ENCODE results near the gene BSG.
A peak's percentile ranks its signal among the peaks of the same experiment; 100 is the strongest.
"Not testable (repeated sequence)": the region's sequence is repeated elsewhere in the genome, so short reads cannot be mapped to it uniquely, and the experiment has no call there.

Gene BSG

DNA sequence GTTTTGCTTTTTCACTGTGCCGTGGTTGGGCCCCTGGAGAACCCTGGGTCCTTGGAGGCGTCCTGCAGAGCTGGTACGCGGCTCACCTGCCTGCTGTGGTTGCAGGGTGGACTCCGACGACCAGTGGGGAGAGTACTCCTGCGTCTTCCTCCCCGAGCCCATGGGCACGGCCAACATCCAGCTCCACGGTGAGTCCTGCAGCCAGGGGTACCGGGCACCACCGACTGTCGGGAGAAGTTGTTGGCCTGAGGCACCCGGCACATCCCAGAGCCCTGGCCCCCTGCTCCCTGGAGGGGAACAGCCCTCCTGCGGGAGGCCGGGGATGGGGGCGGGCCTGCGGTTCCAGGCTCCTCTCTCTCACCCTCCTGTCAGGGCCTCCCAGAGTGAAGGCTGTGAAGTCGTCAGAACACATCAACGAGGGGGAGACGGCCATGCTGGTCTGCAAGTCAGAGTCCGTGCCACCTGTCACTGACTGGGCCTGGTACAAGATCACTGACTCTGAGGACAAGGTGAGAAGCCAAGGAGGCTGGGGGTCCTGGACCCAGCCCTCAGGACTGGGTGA, 8.0 kb downstream of the BSG start:
- no peak overlapping the region for H3K27ac ChIP-seq (ENCODE audit: low read length)
- H3K9me3 ChIP-seq (ENCODE audit: control insufficient read depth, insufficient read depth, low read length): no peaks in the 10 kb centered on the region
- DNase-seq (ENCODE audit: low read depth, low spot score): no peak
- peaks cover 3% of the 10 kb centered on the region; the same call in 1 of the 2 replicates for H3K4me1 ChIP-seq (ENCODE audit: control insufficient read depth, insufficient read depth, low read length)
- WGBS (ENCODE audit: insufficient coverage, insufficient read length): no CpG with 5 or more reads among the region's 22 CpGs
- H3K4me3 ChIP-seq (ENCODE audit: low read length): no peak overlapping the region
- H3K36me3 ChIP-seq (ENCODE audit: control insufficient read depth, insufficient read depth, low read length): peaks cover 35% of the 10 kb centered on the region
- no peaks in the 10 kb centered on the region for H3K27me3 ChIP-seq (ENCODE audit: control insufficient read depth, insufficient read depth, low read length)

DNA sequence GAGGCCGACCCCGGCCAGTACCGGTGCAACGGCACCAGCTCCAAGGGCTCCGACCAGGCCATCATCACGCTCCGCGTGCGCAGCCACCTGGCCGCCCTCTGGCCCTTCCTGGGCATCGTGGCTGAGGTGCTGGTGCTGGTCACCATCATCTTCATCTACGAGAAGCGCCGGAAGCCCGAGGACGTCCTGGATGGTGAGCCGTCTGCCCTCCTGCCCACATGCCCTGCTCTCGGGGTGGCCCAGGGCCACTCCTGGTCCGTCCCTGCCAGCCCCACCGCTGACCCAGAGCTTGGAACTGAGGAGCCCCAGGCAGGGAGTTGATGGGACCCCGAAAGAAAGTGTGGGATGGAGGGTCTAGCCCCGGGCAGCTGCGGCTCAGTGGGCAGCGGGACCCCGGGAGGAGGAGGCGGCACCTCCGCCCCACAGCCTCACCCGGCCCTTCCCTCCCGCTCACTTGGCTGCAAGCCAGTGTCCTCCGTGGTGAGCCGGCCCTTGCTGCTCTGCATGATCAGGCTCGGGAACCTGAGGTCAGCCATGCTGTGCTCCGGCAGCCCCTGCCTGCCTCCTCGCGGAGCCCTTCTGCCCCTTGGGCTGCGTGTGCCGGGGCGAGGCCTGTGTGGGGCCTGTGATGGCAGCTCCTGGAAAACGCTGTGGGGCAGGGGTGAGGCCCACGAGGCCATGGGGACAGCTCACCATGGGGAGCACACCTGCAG, 9.2 kb downstream of the BSG start:
- Histone ChIP-seq H3K9me3 (ENCODE audit: control insufficient read depth, insufficient read depth, low read length) (no peaks in the 10 kb centered on the region), H3K4me1 (ENCODE audit: control insufficient read depth, insufficient read depth, low read length) (peaks cover 3% of the 10 kb centered on the region; the same call in 1 of the 2 replicates), H3K27me3 (ENCODE audit: control insufficient read depth, insufficient read depth, low read length) (no peaks in the 10 kb centered on the region), H3K27ac (ENCODE audit: low read length) (no peak overlapping the region), H3K36me3 (ENCODE audit: control insufficient read depth, insufficient read depth, low read length) (peaks cover 35% of the 10 kb centered on the region), H3K4me3 (ENCODE audit: low read length) (no peak overlapping the region)
- DNase-seq (ENCODE audit: low read depth, low spot score): no peak
- no CpG with 5 or more reads among the region's 40 CpGs for WGBS (ENCODE audit: insufficient coverage, insufficient read length)

DNA sequence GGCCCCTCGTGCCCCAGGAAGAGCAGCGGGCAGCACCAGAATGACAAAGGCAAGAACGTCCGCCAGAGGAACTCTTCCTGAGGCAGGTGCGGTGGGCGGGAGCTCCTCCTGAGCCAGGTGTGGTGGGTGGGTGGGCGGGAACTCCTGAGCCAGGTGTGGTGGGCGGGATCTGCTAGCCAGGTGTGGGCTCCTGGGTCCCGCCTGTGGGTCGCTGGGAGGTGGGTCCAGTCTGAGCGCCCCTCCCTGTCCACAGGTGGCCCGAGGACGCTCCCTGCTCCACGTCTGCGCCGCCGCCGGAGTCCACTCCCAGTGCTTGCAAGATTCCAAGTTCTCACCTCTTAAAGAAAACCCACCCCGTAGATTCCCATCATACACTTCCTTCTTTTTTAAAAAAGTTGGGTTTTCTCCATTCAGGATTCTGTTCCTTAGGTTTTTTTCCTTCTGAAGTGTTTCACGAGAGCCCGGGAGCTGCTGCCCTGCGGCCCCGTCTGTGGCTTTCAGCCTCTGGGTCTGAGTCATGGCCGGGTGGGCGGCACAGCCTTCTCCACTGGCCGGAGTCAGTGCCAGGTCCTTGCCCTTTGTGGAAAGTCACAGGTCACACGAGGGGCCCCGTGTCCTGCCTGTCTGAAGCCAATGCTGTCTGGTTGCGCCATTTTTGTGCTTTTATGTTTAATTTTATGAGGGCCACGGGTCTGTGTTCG, 10.3 kb downstream of the BSG start:
- Histone ChIP-seq H3K4me3 (ENCODE audit: low read length) (no peak overlapping the region), H3K4me1 (ENCODE audit: control insufficient read depth, insufficient read depth, low read length) (peaks cover 2% of the 10 kb centered on the region; the same call in 1 of the 2 replicates), H3K9me3 (ENCODE audit: control insufficient read depth, insufficient read depth, low read length) (no peaks in the 10 kb centered on the region), H3K27me3 (ENCODE audit: control insufficient read depth, insufficient read depth, low read length) (no peaks in the 10 kb centered on the region), H3K36me3 (ENCODE audit: control insufficient read depth, insufficient read depth, low read length) (peaks cover 31% of the 10 kb centered on the region), H3K27ac (ENCODE audit: low read length) (no peak overlapping the region)
- no peak for DNase-seq (ENCODE audit: low read depth, low spot score)
- no CpG with 5 or more reads among the region's 31 CpGs for WGBS (ENCODE audit: insufficient coverage, insufficient read length)

DNA sequence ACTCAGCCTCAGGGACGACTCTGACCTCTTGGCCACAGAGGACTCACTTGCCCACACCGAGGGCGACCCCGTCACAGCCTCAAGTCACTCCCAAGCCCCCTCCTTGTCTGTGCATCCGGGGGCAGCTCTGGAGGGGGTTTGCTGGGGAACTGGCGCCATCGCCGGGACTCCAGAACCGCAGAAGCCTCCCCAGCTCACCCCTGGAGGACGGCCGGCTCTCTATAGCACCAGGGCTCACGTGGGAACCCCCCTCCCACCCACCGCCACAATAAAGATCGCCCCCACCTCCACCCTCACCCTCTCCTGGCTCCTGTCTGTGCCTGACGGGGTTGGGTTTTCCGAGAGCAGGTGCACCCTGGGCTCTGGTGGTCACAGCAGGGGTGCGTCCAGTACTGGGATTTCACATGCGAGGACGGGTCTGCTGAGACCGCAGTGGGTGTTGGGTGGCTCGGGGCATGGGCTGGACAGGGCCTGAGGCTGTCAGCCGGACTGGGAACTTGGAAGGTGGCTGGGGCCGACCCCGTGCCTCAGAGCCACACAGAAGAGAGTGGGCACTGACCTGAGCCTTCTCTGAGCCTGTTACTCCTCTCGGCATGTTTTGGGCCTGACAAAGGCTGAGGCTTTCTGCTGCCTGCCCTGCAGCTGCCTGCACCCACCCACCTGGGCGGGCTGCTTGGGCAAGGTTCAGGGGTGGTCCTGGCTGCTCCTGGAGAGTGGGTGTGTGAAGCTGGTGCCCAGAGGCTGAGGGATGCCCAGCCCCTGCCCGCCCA, 11.0 kb downstream of the BSG start:
- Histone ChIP-seq H3K4me3 (ENCODE audit: low read length) (no peak overlapping the region), H3K27ac (ENCODE audit: low read length) (no peak overlapping the region), H3K27me3 (ENCODE audit: control insufficient read depth, insufficient read depth, low read length) (no peaks in the 10 kb centered on the region; the same call in 1 of the 2 replicates), H3K36me3 (ENCODE audit: control insufficient read depth, insufficient read depth, low read length) (peaks cover 26% of the 10 kb centered on the region), H3K9me3 (ENCODE audit: control insufficient read depth, insufficient read depth, low read length) (no peaks in the 10 kb centered on the region), H3K4me1 (ENCODE audit: control insufficient read depth, insufficient read depth, low read length) (peaks cover 2% of the 10 kb centered on the region; the same call in 1 of the 2 replicates)
- WGBS (ENCODE audit: insufficient coverage, insufficient read length): no CpG with 5 or more reads among the region's 27 CpGs
- DNase-seq (ENCODE audit: low read depth, low spot score): no peak

DNA sequence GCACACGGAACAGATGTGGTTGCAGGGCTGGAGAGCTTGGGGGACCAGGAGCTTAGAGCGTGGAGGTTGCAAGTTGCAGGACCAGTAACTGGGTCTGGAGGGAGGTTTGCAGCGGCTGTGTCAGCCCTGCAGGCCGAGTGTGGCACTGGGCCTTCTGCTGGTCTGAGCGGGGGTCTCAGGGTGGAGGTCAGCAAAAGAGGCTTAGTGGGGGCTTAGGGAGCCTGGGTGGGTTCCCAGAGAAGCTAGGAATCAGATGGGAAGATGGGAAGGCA, 11.5 kb downstream of the BSG start:
- Histone ChIP-seq H3K27me3 (ENCODE audit: control insufficient read depth, insufficient read depth, low read length) (peaks cover 1% of the 10 kb centered on the region; the same call in 1 of the 2 replicates), H3K36me3 (ENCODE audit: control insufficient read depth, insufficient read depth, low read length) (peaks cover 26% of the 10 kb centered on the region), H3K9me3 (ENCODE audit: control insufficient read depth, insufficient read depth, low read length) (no peaks in the 10 kb centered on the region), H3K4me1 (ENCODE audit: control insufficient read depth, insufficient read depth, low read length) (peaks cover 3% of the 10 kb centered on the region; the same call in 1 of the 2 replicates), H3K4me3 (ENCODE audit: low read length) (no peak overlapping the region), H3K27ac (ENCODE audit: low read length) (no peak overlapping the region)
- WGBS (ENCODE audit: insufficient coverage, insufficient read length): no CpG with 5 or more reads among the region's 5 CpGs
- DNase-seq (ENCODE audit: low read depth, low spot score): no peak

DNA sequence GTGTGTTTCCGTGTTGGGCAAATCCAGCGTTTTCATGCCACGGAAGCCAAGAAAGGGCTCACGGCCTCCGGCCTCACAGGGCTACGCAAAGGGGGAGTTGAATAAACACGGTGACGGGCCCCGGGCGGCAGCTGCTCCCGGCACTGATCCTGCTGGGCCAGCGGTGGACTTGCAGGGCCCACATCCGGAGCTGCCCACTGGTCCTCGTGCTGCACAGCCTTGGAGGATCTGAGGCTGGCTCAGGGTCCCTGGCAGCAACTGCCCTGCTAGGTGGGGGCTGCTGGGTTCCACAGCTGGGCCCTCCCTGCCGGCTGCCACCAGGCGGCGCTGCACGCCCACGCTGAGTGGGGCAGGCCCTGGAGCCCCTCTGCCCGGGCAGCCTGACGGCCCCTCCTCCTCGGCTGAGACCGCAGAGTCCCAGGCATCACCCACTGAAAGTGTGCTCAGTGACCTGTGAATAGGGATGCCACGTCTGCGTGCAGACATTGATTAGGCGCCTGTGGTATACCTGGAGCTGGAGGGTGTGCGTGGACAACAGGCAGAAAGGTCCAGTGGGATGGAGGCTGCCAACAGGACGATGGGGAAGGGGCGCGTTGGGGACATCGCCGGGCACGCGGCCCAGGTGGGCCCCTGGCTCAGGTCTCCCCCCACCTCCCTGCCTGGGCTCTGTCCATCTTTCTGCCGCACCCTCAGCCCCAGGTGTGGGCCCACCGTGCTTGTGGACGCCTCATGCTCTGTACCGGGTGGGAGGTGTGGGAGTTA, 12.0 kb downstream of the BSG start:
- no peaks in the 10 kb centered on the region for H3K9me3 ChIP-seq (ENCODE audit: control insufficient read depth, insufficient read depth, low read length)
- WGBS (ENCODE audit: insufficient coverage, insufficient read length): no CpG with 5 or more reads among the region's 38 CpGs
- H3K27me3 ChIP-seq (ENCODE audit: control insufficient read depth, insufficient read depth, low read length): peaks cover 6% of the 10 kb centered on the region; the same call in 1 of the 2 replicates
- H3K36me3 ChIP-seq (ENCODE audit: control insufficient read depth, insufficient read depth, low read length): peaks cover 26% of the 10 kb centered on the region
- peaks cover 3% of the 10 kb centered on the region; the same call in 1 of the 2 replicates for H3K4me1 ChIP-seq (ENCODE audit: control insufficient read depth, insufficient read depth, low read length)
- peak; percentile 68 for DNase-seq (ENCODE audit: low read depth, low spot score)
- no peak overlapping the region for H3K4me3 ChIP-seq (ENCODE audit: low read length)
- H3K27ac ChIP-seq (ENCODE audit: low read length): no peak overlapping the region

DNA sequence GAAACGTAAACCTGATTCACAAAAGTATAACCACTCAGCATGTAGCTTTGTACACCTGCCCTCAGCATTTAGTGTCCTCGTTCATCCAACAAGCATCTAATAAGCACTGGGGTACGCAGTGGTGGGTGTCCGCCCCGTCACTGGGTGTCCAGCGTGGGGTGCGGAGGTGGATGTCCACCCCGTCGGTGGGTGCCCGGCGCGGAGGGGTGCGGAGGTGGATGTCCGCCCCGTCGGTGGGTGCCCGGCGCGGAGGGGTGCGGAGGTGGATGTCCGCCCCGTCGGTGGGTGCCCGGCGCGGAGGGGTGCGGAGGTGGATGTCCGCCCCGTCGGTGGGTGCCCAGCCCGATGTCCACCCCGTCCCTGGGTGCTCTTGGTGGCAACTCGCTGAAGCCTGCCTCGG, 12.8 kb downstream of the BSG start:
- DNase-seq (ENCODE audit: low read depth, low spot score); H3K27ac ChIP-seq (ENCODE audit: low read length); H3K9me3 ChIP-seq (ENCODE audit: control insufficient read depth, insufficient read depth, low read length); H3K27me3 ChIP-seq (ENCODE audit: control insufficient read depth, insufficient read depth, low read length); H3K4me1 ChIP-seq (ENCODE audit: control insufficient read depth, insufficient read depth, low read length); H3K4me3 ChIP-seq (ENCODE audit: low read length): not testable (repeated sequence)
- H3K36me3 ChIP-seq (ENCODE audit: control insufficient read depth, insufficient read depth, low read length): peaks cover 21% of the 10 kb centered on the region
- no CpG with 5 or more reads among the region's 34 CpGs for WGBS (ENCODE audit: insufficient coverage, insufficient read length)

DNA sequence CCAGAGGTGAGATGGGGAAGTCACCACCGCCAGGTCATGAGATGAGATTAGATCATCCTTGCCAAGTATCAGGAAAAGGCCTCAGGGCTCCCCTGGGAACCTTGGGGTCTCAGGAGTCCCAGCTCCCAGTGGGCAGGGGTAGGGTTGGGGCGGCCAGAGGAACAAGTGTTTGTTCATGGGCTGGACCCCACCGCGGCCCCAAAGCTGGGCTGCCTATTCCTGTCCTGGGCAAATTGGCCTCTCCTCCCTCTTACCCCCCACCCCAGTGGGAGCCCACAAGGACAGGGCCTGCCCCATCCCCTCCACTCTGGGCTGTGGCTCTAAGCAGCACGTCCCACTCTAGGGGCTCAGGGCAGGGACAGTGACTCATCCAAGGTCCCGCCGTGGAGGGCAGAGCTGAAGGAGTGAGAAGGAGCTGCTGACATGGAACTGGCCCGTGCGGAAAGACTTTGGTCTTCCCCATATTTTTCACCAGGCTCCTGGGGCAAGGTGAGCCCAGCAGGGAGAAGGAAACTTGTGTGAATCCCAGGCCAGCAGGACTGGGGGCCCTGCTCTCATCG, 13.2 kb downstream of the BSG start:
- H3K4me3 ChIP-seq (ENCODE audit: low read length): no peak overlapping the region
- H3K4me1 ChIP-seq (ENCODE audit: control insufficient read depth, insufficient read depth, low read length): peaks cover 3% of the 10 kb centered on the region; the same call in 1 of the 2 replicates
- peaks cover 16% of the 10 kb centered on the region for H3K36me3 ChIP-seq (ENCODE audit: control insufficient read depth, insufficient read depth, low read length)
- H3K9me3 ChIP-seq (ENCODE audit: control insufficient read depth, insufficient read depth, low read length): no peaks in the 10 kb centered on the region
- no peak for DNase-seq (ENCODE audit: low read depth, low spot score)
- no peak overlapping the region for H3K27ac ChIP-seq (ENCODE audit: low read length)
- no CpG with 5 or more reads among the region's 10 CpGs for WGBS (ENCODE audit: insufficient coverage, insufficient read length)
- H3K27me3 ChIP-seq (ENCODE audit: control insufficient read depth, insufficient read depth, low read length): peaks cover 6% of the 10 kb centered on the region; the same call in 1 of the 2 replicates

DNA sequence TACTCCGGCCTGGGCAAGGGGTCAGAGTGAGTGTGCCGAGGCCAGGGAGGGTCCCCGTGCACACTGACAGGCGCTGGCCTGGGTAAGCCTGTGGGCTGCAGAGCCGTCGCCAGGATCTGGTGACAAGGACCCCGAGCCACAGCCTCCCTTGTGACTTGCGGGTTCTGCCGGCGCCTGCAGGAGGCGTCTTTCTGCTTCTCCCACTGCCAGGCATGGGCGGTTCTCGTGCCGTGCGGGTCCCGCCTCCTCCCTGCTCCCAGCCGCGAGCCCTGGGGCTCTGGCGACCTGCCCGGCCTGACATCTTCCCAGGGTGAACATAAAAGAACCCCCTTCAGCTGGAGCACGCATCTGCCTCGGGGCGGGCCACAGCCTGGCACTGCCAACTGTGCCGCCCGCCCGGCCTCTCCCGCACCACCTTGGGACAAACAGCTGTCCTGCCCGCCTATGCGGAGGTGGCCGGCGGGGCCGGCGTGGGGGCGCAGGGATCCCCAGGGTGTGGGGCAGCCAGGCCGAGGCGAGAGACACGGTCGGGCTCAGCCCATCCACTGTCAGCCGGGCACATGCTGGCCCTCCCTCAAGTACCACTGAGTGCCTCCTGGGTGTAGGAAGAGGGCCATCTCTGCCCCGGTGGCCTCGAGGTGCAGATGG, 15.8 kb downstream of the BSG start:
- no peak overlapping the region for H3K4me3 ChIP-seq (ENCODE audit: low read length)
- DNase-seq (ENCODE audit: low read depth, low spot score): no peak
- no CpG with 5 or more reads among the region's 41 CpGs for WGBS (ENCODE audit: insufficient coverage, insufficient read length)

More for the DNA sequence above, 15.8 kb downstream of the BSG start:
- Histone ChIP-seq H3K4me1 (ENCODE audit: control insufficient read depth, insufficient read depth, low read length) (peaks cover 3% of the 10 kb centered on the region; the same call in 1 of the 2 replicates), H3K27ac (ENCODE audit: low read length) (no peak overlapping the region), H3K36me3 (ENCODE audit: control insufficient read depth, insufficient read depth, low read length) (peaks cover 2% of the 10 kb centered on the region; the same call in 1 of the 2 replicates), H3K9me3 (ENCODE audit: control insufficient read depth, insufficient read depth, low read length) (no peaks in the 10 kb centered on the region), H3K27me3 (ENCODE audit: control insufficient read depth, insufficient read depth, low read length) (peaks cover 13% of the 10 kb centered on the region; the same call in 1 of the 2 replicates)

All from iPS DF 6.9 (cell line).